Ishikawa (cell line): ENCODE results near the gene PTPRE.

ENCODE experiments used
- CEBPB ChIP-seq: IDR thresholded peaks from 2 replicates; pipeline ENCODE4 v1.6.1; 2012
- CREB1 ChIP-seq: IDR thresholded peaks from 2 replicates; pipeline ENCODE4 v1.6.1; 2012; ENCODE audit warnings: low read depth
- EGR1 ChIP-seq: IDR thresholded peaks from 2 replicates; pipeline ENCODE4 v1.6.1; 2012
- EP300 ChIP-seq: IDR thresholded peaks from 2 replicates; pipeline ENCODE4 v1.6.1; 2012; ENCODE audit warnings: borderline replicate concordance
- FOXM1 ChIP-seq: IDR thresholded peaks from 2 replicates; pipeline ENCODE4 v1.6.1; 2012; ENCODE audit warnings: low read depth, borderline replicate concordance

DNA sequence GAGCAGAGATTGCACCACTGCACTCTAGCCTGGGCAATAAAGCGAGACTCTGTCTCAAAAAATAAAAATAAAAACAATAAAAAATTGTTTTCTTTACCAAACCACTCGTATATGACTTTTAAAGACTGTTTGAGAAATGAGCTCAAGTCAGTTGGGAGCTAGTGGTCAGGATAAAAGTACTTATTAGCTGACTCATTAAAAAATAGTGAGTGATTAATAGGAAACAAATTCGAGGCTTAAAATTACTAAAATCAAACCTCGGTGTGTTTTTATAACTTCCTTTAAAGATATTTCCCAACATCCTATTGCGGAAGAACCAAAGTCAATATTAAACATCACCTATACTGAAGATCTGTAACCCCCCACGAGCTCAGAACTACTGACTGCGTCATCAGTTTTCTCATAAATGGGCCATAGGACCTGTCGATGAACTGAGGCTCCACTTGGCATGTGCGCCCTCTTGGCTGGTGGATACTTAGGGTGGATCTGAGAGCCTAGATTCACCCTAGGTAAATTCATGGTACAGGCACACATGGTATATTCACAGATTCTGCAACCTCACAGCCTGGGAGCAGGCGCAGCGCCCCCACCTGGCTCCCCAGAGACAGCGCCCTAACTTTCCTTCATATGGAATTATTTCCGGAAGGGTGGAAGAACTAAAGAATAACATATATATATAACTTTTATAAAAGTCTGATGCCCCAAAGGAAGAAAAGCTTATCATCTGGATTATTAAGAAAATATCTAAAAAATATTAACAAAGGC lies 210.1 kb downstream of the PTPRE start:
- TF ChIP-seq CREB1 (no peak), CEBPB (no peak), FOXM1 (no peak), EGR1 (no peak), EP300 (no peak)
